PFSK-1 (cell line): ENCODE measurements around the gene BCKDHA.

Source experiments
- FOXP2 ChIP-seq: optimal IDR thresholded peaks from 2 replicates; pipeline ENCODE3; 2011; ENCODE audit warnings: borderline replicate concordance, control low read depth, inconsistent platforms; ENCODE audit not compliant: insufficient read depth; ENCODE audit errors: extremely low read length, extremely low read depth
- POLR2AphosphoS5 ChIP-seq: IDR thresholded peaks from 2 replicates; pipeline ENCODE4 v1.6.1; 2012; ENCODE audit warnings: low read depth, mild to moderate bottlenecking, control low read depth, low read length, moderate library complexity
- REST ChIP-seq, 2 experiments: IDR thresholded peaks; 2 replicates each; pipeline versions ENCODE4 v1.6.1 to v1.8.0; 2011 to 2012; ENCODE audit warnings: low read depth in 2 of 2, low read length in 2 of 2, control low read depth in 1 of 2, inconsistent platforms in 1 of 2, mild to moderate bottlenecking in 1 of 2, moderate library complexity in 1 of 2; ENCODE audit not compliant: insufficient read depth in 1 of 2
- SIN3A ChIP-seq: IDR thresholded peaks from 2 replicates; pipeline ENCODE4 v1.6.1; 2012; ENCODE audit warnings: mild to moderate bottlenecking, low read length, moderate library complexity, borderline replicate concordance; ENCODE audit not compliant: insufficient read depth
- TAF1 ChIP-seq: IDR thresholded peaks from 2 replicates; pipeline ENCODE4 v1.6.1; 2012; ENCODE audit warnings: low read length, control low read depth, borderline replicate concordance; ENCODE audit not compliant: insufficient read depth

The BCKDHA gene

GRCh38 chr19:41362143-41362847 lies 35.3 kb upstream of the BCKDHA start:
- no peak for TF ChIP-seq TAF1
- no peak for TF ChIP-seq POLR2AphosphoS5
- no peak for TF ChIP-seq SIN3A
- no peak for TF ChIP-seq FOXP2
- TF ChIP-seq REST (IDR thresholded peaks at IDR 0.05; ENCODE audit: insufficient read depth in 1 of 2, low read depth in 2 of 2, low read length in 2 of 2) = no peak

- TF ChIP-seq POLR2AphosphoS5 (no peak; the same call in 1 of the 2 replicates), SIN3A (no peak), TAF1 (no peak), FOXP2 (no peak), REST (IDR thresholded peaks at IDR 0.05; ENCODE audit: insufficient read depth in 1 of 2, low read depth in 2 of 2, low read length in 2 of 2) (no peak)
These were observed 34.3 kb upstream of the BCKDHA start for GRCh38 chr19:41363371-41363752.

- TF ChIP-seq REST (IDR thresholded peaks at IDR 0.05; ENCODE audit: insufficient read depth in 1 of 2, low read depth in 2 of 2, low read length in 2 of 2) (no peak), POLR2AphosphoS5 (peak; percentile 83), SIN3A (no peak), FOXP2 (peak; percentile 71), TAF1 (no peak)
These were observed 33.7 kb upstream of the BCKDHA start, which contains the start of gene B9D2 for GRCh38 chr19:41363753-41364523. B9D2 (minus strand) TSS chr19:41364149; CDS start chr19:41363519, 630 bp downstream.

GRCh38 chr19:41364524-41365391 lies 32.9 kb upstream of the BCKDHA start:
- TF ChIP-seq POLR2AphosphoS5 = no peak
- TF ChIP-seq FOXP2 = no peak
- no peak for TF ChIP-seq REST (IDR thresholded peaks at IDR 0.05; ENCODE audit: insufficient read depth in 1 of 2, low read depth in 2 of 2, low read length in 2 of 2)
- no peak for TF ChIP-seq SIN3A
- TF ChIP-seq TAF1 = no peak
